ENCODE measurements around the gene SPATA6.

Gene SPATA6

GRCh38 chr1:48405400-48405799, 66.6 kb downstream of the SPATA6 start:
- H3K27me3 ChIP-seq (ENCODE audit: control insufficient read depth, insufficient read depth, low read length) = no peaks in the 10 kb centered on the region
- no peaks in the 10 kb centered on the region for H3K4me1 ChIP-seq
- TF ChIP-seq CTCF (IDR thresholded peaks at IDR 0.05) = no peak
- H3K4me3 ChIP-seq (ENCODE audit: low read depth, low read length) = no peak overlapping the region
- H2AFZ ChIP-seq = no peak overlapping the region
- no peaks in the 10 kb centered on the region for H3K36me3 ChIP-seq (ENCODE audit: control insufficient read depth, insufficient read depth, low read length)
- no peak overlapping the region for H3K9ac ChIP-seq
- H3K27ac ChIP-seq = no peak overlapping the region
- no peak overlapping the region for H3K4me2 ChIP-seq (ENCODE audit: low read length)
- H3K9me3 ChIP-seq (ENCODE audit: control insufficient read depth, low read length) = no peaks in the 10 kb centered on the region
- H3K79me2 ChIP-seq = no peaks in the 10 kb centered on the region

GRCh38 chr1:48402599-48402998, 69.4 kb downstream of the SPATA6 start:
- H3K27me3 ChIP-seq (ENCODE audit: control insufficient read depth, insufficient read depth, low read length) = no peaks in the 10 kb centered on the region
- H3K9ac ChIP-seq = no peak overlapping the region
- H3K36me3 ChIP-seq (ENCODE audit: control insufficient read depth, insufficient read depth, low read length) = no peaks in the 10 kb centered on the region
- H3K4me1 ChIP-seq = no peaks in the 10 kb centered on the region
- TF ChIP-seq CTCF (IDR thresholded peaks at IDR 0.05) = no peak
- H3K4me3 ChIP-seq (ENCODE audit: low read depth, low read length) = no peak overlapping the region
- no peaks in the 10 kb centered on the region for H3K79me2 ChIP-seq
- no peaks in the 10 kb centered on the region for H3K9me3 ChIP-seq (ENCODE audit: control insufficient read depth, low read length)
- H2AFZ ChIP-seq = no peak overlapping the region
- no peak overlapping the region for H3K4me2 ChIP-seq (ENCODE audit: low read length)
- no peak overlapping the region for H3K27ac ChIP-seq

- Histone ChIP-seq H3K27ac (no peak overlapping the region), H3K79me2 (no peaks in the 10 kb centered on the region), H3K9me3 (ENCODE audit: control insufficient read depth, low read length) (no peaks in the 10 kb centered on the region), H3K9ac (no peak overlapping the region), H3K36me3 (ENCODE audit: control insufficient read depth, insufficient read depth, low read length) (no peaks in the 10 kb centered on the region), H3K27me3 (ENCODE audit: control insufficient read depth, insufficient read depth, low read length) (no peaks in the 10 kb centered on the region), H3K4me1 (no peaks in the 10 kb centered on the region), H3K4me3 (ENCODE audit: low read depth, low read length) (no peak overlapping the region), H3K4me2 (ENCODE audit: low read length) (no peak overlapping the region), H2AFZ (no peak overlapping the region)
- TF ChIP-seq CTCF (IDR thresholded peaks at IDR 0.05) = no peak
Observed at GRCh38 chr1:48396208-48396607, 75.8 kb downstream of the SPATA6 start.

GRCh38 chr1:48391926-48392325, 80.1 kb downstream of the SPATA6 start:
- Histone ChIP-seq H3K36me3 (ENCODE audit: control insufficient read depth, insufficient read depth, low read length) (no peaks in the 10 kb centered on the region), H2AFZ (no peak overlapping the region), H3K27ac (no peak overlapping the region), H3K9ac (no peak overlapping the region), H3K27me3 (ENCODE audit: control insufficient read depth, insufficient read depth, low read length) (no peaks in the 10 kb centered on the region), H3K4me2 (ENCODE audit: low read length) (no peak overlapping the region), H3K9me3 (ENCODE audit: control insufficient read depth, low read length) (no peaks in the 10 kb centered on the region), H3K4me3 (ENCODE audit: low read depth, low read length) (no peak overlapping the region), H3K4me1 (no peaks in the 10 kb centered on the region), H3K79me2 (no peaks in the 10 kb centered on the region)
- TF ChIP-seq CTCF (IDR thresholded peaks at IDR 0.05) = no peak

- Histone ChIP-seq H3K27ac (no peak overlapping the region), H3K9me3 (ENCODE audit: control insufficient read depth, low read length) (no peaks in the 10 kb centered on the region), H3K27me3 (ENCODE audit: control insufficient read depth, insufficient read depth, low read length) (no peaks in the 10 kb centered on the region), H3K4me1 (no peaks in the 10 kb centered on the region), H3K4me2 (ENCODE audit: low read length) (no peak overlapping the region), H2AFZ (no peak overlapping the region), H3K4me3 (ENCODE audit: low read depth, low read length) (no peak overlapping the region), H3K36me3 (ENCODE audit: control insufficient read depth, insufficient read depth, low read length) (no peaks in the 10 kb centered on the region), H3K79me2 (no peaks in the 10 kb centered on the region), H3K9ac (no peak overlapping the region)
- no peak for TF ChIP-seq CTCF (IDR thresholded peaks at IDR 0.05)
Observed at GRCh38 chr1:48387409-48387808, 84.6 kb downstream of the SPATA6 start.
